H1 (cell line): ENCODE results near the gene DNAH8. TPM values are rescaled to one million over a fixed set of nuclear protein-coding genes. Genes with fewer than 3 reads are reported as not detected.

Experiments
- CTCF ChIA-PET: fragments of 300-600 bp; sonication (Branson Sonifier 250); formaldehyde crosslinking; loops from one replicate; lab custom pipeline; 2021; ENCODE audit not compliant: partially characterized antibody; lab: Charles Lee
- POLR2A ChIA-PET: fragments of 300-600 bp; sonication (Branson Sonifier 250); formaldehyde crosslinking; loops from one replicate; lab custom pipeline; 2021; ENCODE audit warnings: inconsistent platforms; ENCODE audit not compliant: partially characterized antibody; lab: Charles Lee
- DNase-seq, 2 experiments: peaks; one replicate each; pipeline versions ENCODE4 v3.0.0 to v3.0.0-alpha.2; 2010 to 2022; ENCODE audit warnings: low spot score in 2 of 2, low read depth in 1 of 2, mixed read lengths in 1 of 2
- FAIRE-seq: peaks from 2 replicates; lab custom pipeline; 2011; peaks lifted over from hg19 to GRCh38; lab: Jason Lieb, UNC
- H2AFZ ChIP-seq: 2 replicates; pipeline ENCODE4 v1.8.1; 2012; ENCODE audit warnings: low read length, inconsistent platforms
- H2AK5ac ChIP-seq: 2 replicates; pipeline ENCODE4 v1.6.1; 2013; ENCODE audit warnings: low read depth, low read length
- H2BK120ac ChIP-seq: replicated peaks from 2 replicates; pipeline ENCODE3; 2013; ENCODE audit warnings: low read depth, low read length, inconsistent platforms
- H2BK12ac ChIP-seq: 2 replicates; pipeline ENCODE4 v1.6.1; 2013; ENCODE audit warnings: low read depth, low read length
- H2BK15ac ChIP-seq: 2 replicates; pipeline ENCODE4 v1.6.1; 2013; ENCODE audit warnings: low read length
- H2BK20ac ChIP-seq: 2 replicates; pipeline ENCODE4 v1.6.1; 2013; ENCODE audit warnings: low read length
- H2BK5ac ChIP-seq: 2 replicates; pipeline ENCODE4 v1.6.1; 2013; ENCODE audit warnings: low read depth, low read length
- H3K14ac ChIP-seq: 2 replicates; pipeline ENCODE4 v1.6.1; 2013; ENCODE audit warnings: inconsistent platforms; ENCODE audit not compliant: insufficient read length
- H3K18ac ChIP-seq: 2 replicates; pipeline ENCODE4 v1.6.1; 2013; ENCODE audit warnings: low read length; ENCODE audit errors: extremely low read depth
- H3K23ac ChIP-seq: 2 replicates; pipeline ENCODE4 v1.6.1; 2013; ENCODE audit warnings: inconsistent platforms; ENCODE audit not compliant: insufficient read length
- H3K23me2 ChIP-seq: 2 replicates; pipeline ENCODE4 v1.6.1; 2013; ENCODE audit warnings: low read depth, low read length
- H3K27ac ChIP-seq: 2 replicates; pipeline ENCODE4 v1.6.1; 2011; ENCODE audit warnings: low read depth, low read length, inconsistent platforms
- H3K27me3 ChIP-seq, 4 experiments: replicated peaks in 1 of 4; 1 replicate in 1 of 4; 2 replicates in 3 of 4; pipeline versions ENCODE4 v1.6.1 to v1.8.1; 2011 to 2013; ENCODE audit warnings: low read length in 3 of 4, mild to moderate bottlenecking in 3 of 4, inconsistent platforms in 2 of 4, mixed read lengths in 2 of 4, moderate library complexity in 1 of 4; ENCODE audit not compliant: control insufficient read depth in 3 of 4, insufficient read depth in 3 of 4; ENCODE audit errors: extremely low read depth in 1 of 4
- H3K36me3 ChIP-seq, 4 experiments: 2 replicates each; pipeline versions ENCODE4 v1.6.1 to v1.8.1; 2011 to 2013; ENCODE audit warnings: mild to moderate bottlenecking in 4 of 4, low read length in 3 of 4, moderate library complexity in 2 of 4, control low read depth in 1 of 4, inconsistent platforms in 1 of 4; ENCODE audit not compliant: insufficient read depth in 4 of 4, control insufficient read depth in 2 of 4
- H3K4ac ChIP-seq: replicated peaks from 2 replicates; pipeline ENCODE3; 2013; ENCODE audit warnings: low read length, low read depth, mixed read lengths, inconsistent platforms; ENCODE audit not compliant: insufficient read length
- H3K4me1 ChIP-seq, 4 experiments: replicated peaks in 1 of 4; 1 replicate in 1 of 4; 2 replicates in 3 of 4; pipeline versions ENCODE4 v1.6.1 to v1.8.1; 2011 to 2013; ENCODE audit warnings: low read length in 3 of 4, inconsistent platforms in 2 of 4, mixed read lengths in 1 of 4; ENCODE audit not compliant: insufficient read depth in 4 of 4, control insufficient read depth in 3 of 4
- H3K4me2 ChIP-seq, 2 experiments: 2 replicates each; pipeline versions ENCODE4 v1.6.1 to v1.8.1; 2011 to 2013; ENCODE audit warnings: low read depth in 2 of 2, low read length in 2 of 2, control low read depth in 1 of 2, inconsistent platforms in 1 of 2, mild to moderate bottlenecking in 1 of 2; ENCODE audit not compliant: insufficient read depth in 1 of 2
- H3K4me3 ChIP-seq, 4 experiments: fragments of 200-600, 300-600 bp in 1 of 4; sonication (generic), shearing (Covaris generic), sonication (Bioruptor Twin) in 1 of 4; 2 replicates each; pipeline versions ENCODE4 v1.5.1 to v1.8.1; 2011 to 2016; ENCODE audit warnings: low read length in 4 of 4, low read depth in 3 of 4, control low read depth in 2 of 4, inconsistent platforms in 2 of 4, mild to moderate bottlenecking in 2 of 4, mixed read lengths in 1 of 4, moderate library complexity in 1 of 4; ENCODE audit not compliant: insufficient read depth in 2 of 4; ENCODE audit errors: extremely low read depth in 1 of 4
- H3K56ac ChIP-seq: replicated peaks from 2 replicates; pipeline ENCODE3; 2013; ENCODE audit warnings: low read depth, mild to moderate bottlenecking, mixed read lengths, low read length, inconsistent platforms; ENCODE audit not compliant: insufficient read length
- H3K79me1 ChIP-seq: 2 replicates; pipeline ENCODE4 v1.6.1; 2013; ENCODE audit warnings: low read depth, low read length, control low read depth
- H3K79me2 ChIP-seq, 2 experiments: 2 replicates each; pipeline versions ENCODE4 v1.6.1 to v1.8.1; 2012 to 2013; ENCODE audit warnings: low read length in 2 of 2, mild to moderate bottlenecking in 2 of 2, inconsistent platforms in 1 of 2; ENCODE audit not compliant: insufficient read depth in 2 of 2, control insufficient read depth in 1 of 2
- H3K9ac ChIP-seq, 4 experiments: replicated peaks in 1 of 4; 1 replicate in 1 of 4; 2 replicates in 3 of 4; pipeline versions ENCODE4 v1.6.1 to v1.8.1; 2011 to 2013; ENCODE audit warnings: low read depth in 3 of 4, low read length in 3 of 4, control low read depth in 2 of 4, mild to moderate bottlenecking in 2 of 4, moderate library complexity in 2 of 4, inconsistent platforms in 1 of 4; ENCODE audit errors: extremely low read depth in 1 of 4
- H3K9me3 ChIP-seq, 2 experiments: 2 replicates each; pipeline versions ENCODE4 v1.6.1 to v1.8.1; 2012 to 2013; ENCODE audit warnings: mild to moderate bottlenecking in 2 of 2, moderate library complexity in 2 of 2, control low read depth in 1 of 2, inconsistent platforms in 1 of 2, low read depth in 1 of 2, low read length in 1 of 2, mixed read lengths in 1 of 2; ENCODE audit not compliant: insufficient read depth in 2 of 2
- H4K20me1 ChIP-seq, 2 experiments: replicated peaks in 1 of 2; 2 replicates each; pipeline versions ENCODE3 to v1.8.1; 2011 to 2013; ENCODE audit warnings: inconsistent platforms in 2 of 2, low read length in 2 of 2, mild to moderate bottlenecking in 1 of 2; ENCODE audit not compliant: insufficient read depth in 2 of 2, control insufficient read depth in 1 of 2
- H4K5ac ChIP-seq: 2 replicates; pipeline ENCODE4 v1.6.1; 2013; ENCODE audit warnings: low read length, low read depth, mixed read lengths, inconsistent platforms; ENCODE audit not compliant: insufficient read length
- H4K8ac ChIP-seq: 2 replicates; pipeline ENCODE4 v1.8.0; 2013; ENCODE audit warnings: mild to moderate bottlenecking, moderate library complexity, low read length, inconsistent platforms; ENCODE audit not compliant: insufficient read depth; ENCODE audit errors: extremely low read depth
- H4K91ac ChIP-seq: replicated peaks from 2 replicates; pipeline ENCODE3; 2013; ENCODE audit warnings: low read length, mixed read lengths, inconsistent platforms; ENCODE audit not compliant: insufficient read length
- BACH1 ChIP-seq: IDR thresholded peaks from 2 replicates; pipeline ENCODE4 v1.6.1; 2012; ENCODE audit warnings: low read length, improper control_type of control experiment
- CBX5 ChIP-seq: fragments of 300-800, 300-1000 bp; sonication (generic); IDR thresholded peaks from 2 replicates; pipeline ENCODE4 v1.7.1; 2016; ENCODE audit warnings: antibody characterized with exemption, low read length, low read depth
- CREB1 ChIP-seq: IDR thresholded peaks from 2 replicates; pipeline ENCODE4 v1.6.1; 2012; ENCODE audit warnings: inconsistent platforms
- E2F6 ChIP-seq: IDR thresholded peaks from 2 replicates; pipeline ENCODE4 v1.6.1; 2012; ENCODE audit warnings: inconsistent platforms
- EZH2 ChIP-seq: fragments of 200-600 bp; sonication (generic); IDR thresholded peaks from 2 replicates; pipeline ENCODE4 v1.7.1; 2012; ENCODE audit warnings: low read depth, mild to moderate bottlenecking, moderate library complexity, low read length, inconsistent platforms; ENCODE audit not compliant: severe bottlenecking
- FOSL1 ChIP-seq: IDR thresholded peaks from 2 replicates; pipeline ENCODE4 v1.6.1; 2011; ENCODE audit warnings: mild to moderate bottlenecking, low read depth, low read length, moderate library complexity; ENCODE audit not compliant: insufficient read depth
- GABPA ChIP-seq: IDR thresholded peaks from 2 replicates; pipeline ENCODE4 v1.6.1; 2011; ENCODE audit warnings: mild to moderate bottlenecking, low read length, moderate library complexity, borderline replicate concordance; ENCODE audit not compliant: insufficient read depth
- HDAC6 ChIP-seq: IDR thresholded peaks from one replicate; pipeline ENCODE4 v1.7.1; 2012; ENCODE audit warnings: low read depth, mild to moderate bottlenecking, inconsistent platforms, low read length, moderate library complexity
- KDM5A ChIP-seq: fragments of 200-600 bp; IDR thresholded peaks from 2 replicates; pipeline ENCODE4 v1.7.1; 2012; ENCODE audit warnings: mild to moderate bottlenecking, low read length, inconsistent platforms, mixed read lengths
- MAFK ChIP-seq: IDR thresholded peaks from 2 replicates; pipeline ENCODE4 v1.6.1; 2012; ENCODE audit warnings: low read depth, mild to moderate bottlenecking, improper control_type of control experiment, low read length
- NANOG ChIP-seq: IDR thresholded peaks from 2 replicates; pipeline ENCODE4 v1.6.1; 2011; ENCODE audit warnings: low read length, low read depth, mild to moderate bottlenecking, inconsistent platforms; ENCODE audit not compliant: insufficient read depth, poor library complexity, severe bottlenecking
- ZNF274 ChIP-seq: IDR thresholded peaks from 2 replicates; pipeline ENCODE4 v1.7.0; 2012; ENCODE audit warnings: low read length, borderline replicate concordance; ENCODE audit errors: extremely low read depth
- WGBS, 2 experiments: shearing (Covaris generic) in 1 of 2; methylation state at CpG; one replicate each; pipeline versions ENCODE4 v1.1.6 to v1.1.7; 2013 to 2015; ENCODE audit warnings: low lambda C conversion rate in 2 of 2, mixed read lengths in 2 of 2, inconsistent platforms in 1 of 2, low coverage in 1 of 2, missing lambda C conversion rate in 1 of 2; ENCODE audit not compliant: insufficient replicate concordance in 2 of 2, insufficient coverage in 1 of 2, insufficient read length in 1 of 2; ENCODE audit errors: extremely low coverage in 1 of 2, missing lambda C conversion rate in 1 of 2; 5-methylcytosine and 5-hydroxymethylcytosine counted together
- polyA plus RNA-seq, 7 experiments: library from polyadenylated mRNA; depleted of rRNA in 3 of 7; stranded (reverse) in 5 of 7; unstranded in 2 of 7; fragments of >200 nt in 5 of 7; fragments of 200-250 nt in 2 of 7; gene quantifications; 1 replicate in 5 of 7; 2 replicates in 1 of 7; 4 replicates in 1 of 7; pipeline versions ENCODE4 v1.2.1 to v1.2.3, GENCODE V29; 2011 to 2013; ENCODE audit warnings: missing spikeins in 2 of 7, mixed read lengths in 2 of 7
- total RNA-seq: library from RNA; stranded (reverse); fragmentation: NEBNext Ultra II Directional; extraction: Animal tissue kit (Norgen Biotek cat#: 25700); gene quantifications from 2 replicates; pipeline ENCODE4 v1.2.1, GENCODE V29; 2021

The DNAH8 gene
- total and polyA plus RNA-seq, 2 of the 8 experiments (the other 6 are each of a cell fraction or from before 2014, with no cell fraction given): under 0.01 TPM; not detected in 1

GRCh38 chr6:39053016-39053624 lies 338.0 kb downstream of the DNAH8 start:
- Histone ChIP-seq H3K23ac (no peak overlapping the region), H3K9me3 (no peaks in the 10 kb centered on the region), H4K8ac (peak overlapping the region; percentile 28; the same call in 1 of the 2 replicates), H3K4ac (no peak overlapping the region), H2BK120ac (no peak overlapping the region), H3K27me3 (peaks cover 3 to 25% (median 20%) of the 10 kb centered on the region in 4 experiments), H3K23me2 (peaks cover 10% of the 10 kb centered on the region; the same call in 1 of the 2 replicates), H3K4me3 (no peak overlapping the region), H3K4me1 (peaks cover 0 to 18% (median 5%) of the 10 kb centered on the region in 4 experiments; a peak in 6 of 7 replicates), H4K5ac (no peak overlapping the region), H2BK12ac (no peak overlapping the region), H3K14ac (no peak overlapping the region), H3K27ac (no peak overlapping the region), H3K79me1 (0 out of 2 replicates have a peak, but pooled peaks cover 2% of the 10 kb centered on the region), H3K79me2 (no peaks in the 10 kb centered on the region), H4K20me1 (peaks cover 3 to 9% of the 10 kb centered on the region in 2 experiments), H3K4me2 (no peak overlapping the region), H2BK15ac (no peak overlapping the region), H3K56ac (no peak overlapping the region), H2BK20ac (no peak overlapping the region), H3K9ac (no peak overlapping the region), H3K18ac (no peak overlapping the region; the same call in 1 of the 2 replicates), H4K91ac (no peak overlapping the region), H3K36me3 (no peaks in the 10 kb centered on the region), H2AK5ac (peak overlapping the region; percentile 75; the same call in 1 of the 2 replicates), H2BK5ac (no peak overlapping the region; the same call in 1 of the 2 replicates), H2AFZ (no peak overlapping the region)
- WGBS, 2 experiments: 84% methylated on average over 4 of the region's 4 CpGs; no CpG with 5 or more reads in 1 of the 2 experiments
- no peak for FAIRE-seq
- no peak for DNase-seq
- CTCF ChIA-PET: interaction anchor here (1.0 to 1.6 kb wide), 4 partner anchors 20 to 107 kb away, joined by 3 to 5 read pairs (median 3); no protein-coding TSS in a partner anchor
- POLR2A ChIA-PET: no interaction called here
- TF ChIP-seq HDAC6 (no peak), ZNF274 (no peak), E2F6 (no peak), MAFK (no peak), FOSL1 (no peak), CBX5 (no peak), BACH1 (no peak), CREB1 (no peak), GABPA (no peak), KDM5A (no peak), NANOG (no peak), EZH2 (no peak)
